Muscle of arm (tissue), 14 donors: ENCODE data around the gene KERA. TPM values are rescaled to one million over a fixed set of nuclear protein-coding genes. Genes with fewer than 3 reads are reported as not detected.
"Not testable (repeated sequence)": the region's sequence is repeated elsewhere in the genome, so short reads cannot be mapped to it uniquely, and the experiment has no call there.

Experiments used
- DNase-seq: peaks from one replicate; pipeline ENCODE4 v3.0.0-alpha.2; 2013
- long read RNA-seq, 11 donors: transcript quantifications; one replicate each; lab custom pipeline, GENCODE V29; 2026
- polyA plus RNA-seq, 12 donors: library from polyadenylated mRNA; unstranded; fragments of 120-200 nt; gene quantifications; one replicate each; pipeline ENCODE4 v1.2.1, GENCODE V29; 2013; ENCODE audit not compliant: insufficient read length in 12 of 12

The KERA gene, protein sequence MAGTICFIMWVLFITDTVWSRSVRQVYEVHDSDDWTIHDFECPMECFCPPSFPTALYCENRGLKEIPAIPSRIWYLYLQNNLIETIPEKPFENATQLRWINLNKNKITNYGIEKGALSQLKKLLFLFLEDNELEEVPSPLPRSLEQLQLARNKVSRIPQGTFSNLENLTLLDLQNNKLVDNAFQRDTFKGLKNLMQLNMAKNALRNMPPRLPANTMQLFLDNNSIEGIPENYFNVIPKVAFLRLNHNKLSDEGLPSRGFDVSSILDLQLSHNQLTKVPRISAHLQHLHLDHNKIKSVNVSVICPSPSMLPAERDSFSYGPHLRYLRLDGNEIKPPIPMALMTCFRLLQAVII
- 100 to 1,000 TPM in 3 of 12 donors, 10 to 100 TPM in 8, not detected in 1; 21.4 to 182 (median 60.8) TPM for polyA plus RNA-seq
- long read RNA-seq, donor 1: 0 reads
- long read RNA-seq, donor 2, transcript KERA-201 (3 exons, 2,162 nt): major isoform, 33 of 50 reads
- long read RNA-seq, donor 2, partial matches to known transcripts: 17 of 50 reads
- long read RNA-seq, donor 2, other reads (novel, unspliced or antisense): 0 of 50 reads
- long read RNA-seq, donor 3, transcript KERA-201 (3 exons, 2,162 nt): major isoform, 6 of 6 reads
- long read RNA-seq, donor 3, partial matches to known transcripts: 0 of 6 reads
- long read RNA-seq, donor 3, other reads (novel, unspliced or antisense): 0 of 6 reads
- long read RNA-seq, donor 4, transcript KERA-201 (3 exons, 2,162 nt): major isoform, 5 of 5 reads
- long read RNA-seq, donor 4, partial matches to known transcripts: 0 of 5 reads
- long read RNA-seq, donor 4, other reads (novel, unspliced or antisense): 0 of 5 reads
- long read RNA-seq, donor 5: 0 reads
- long read RNA-seq, donor 6, transcript KERA-201 (3 exons, 2,162 nt): major isoform, 6 of 6 reads
- long read RNA-seq, donor 6, partial matches to known transcripts: 0 of 6 reads
- long read RNA-seq, donor 6, other reads (novel, unspliced or antisense): 0 of 6 reads
- long read RNA-seq, donor 7, transcript KERA-201 (3 exons, 2,162 nt): major isoform, 15 of 22 reads
- long read RNA-seq, donor 7, partial matches to known transcripts: 7 of 22 reads
- long read RNA-seq, donor 7, other reads (novel, unspliced or antisense): 0 of 22 reads
- long read RNA-seq, donor 8, transcript KERA-201 (3 exons, 2,162 nt): major isoform, 14 of 22 reads
- long read RNA-seq, donor 8, partial matches to known transcripts: 8 of 22 reads
- long read RNA-seq, donor 8, other reads (novel, unspliced or antisense): 0 of 22 reads
- long read RNA-seq, donor 9, transcript KERA-201 (3 exons, 2,162 nt): major isoform, 29 of 115 reads
- long read RNA-seq, donor 9, partial matches to known transcripts: 86 of 115 reads
- long read RNA-seq, donor 9, other reads (novel, unspliced or antisense): 0 of 115 reads
- long read RNA-seq, donor 10, transcript KERA-201 (3 exons, 2,162 nt): major isoform, 13 of 13 reads
- long read RNA-seq, donor 10, partial matches to known transcripts: 0 of 13 reads
- long read RNA-seq, donor 10, other reads (novel, unspliced or antisense): 0 of 13 reads
- long read RNA-seq, donor 11, transcript KERA-201 (3 exons, 2,162 nt): major isoform, 26 of 44 reads
- long read RNA-seq, donor 11, partial matches to known transcripts: 18 of 44 reads
- long read RNA-seq, donor 11, other reads (novel, unspliced or antisense): 0 of 44 reads

DNA sequence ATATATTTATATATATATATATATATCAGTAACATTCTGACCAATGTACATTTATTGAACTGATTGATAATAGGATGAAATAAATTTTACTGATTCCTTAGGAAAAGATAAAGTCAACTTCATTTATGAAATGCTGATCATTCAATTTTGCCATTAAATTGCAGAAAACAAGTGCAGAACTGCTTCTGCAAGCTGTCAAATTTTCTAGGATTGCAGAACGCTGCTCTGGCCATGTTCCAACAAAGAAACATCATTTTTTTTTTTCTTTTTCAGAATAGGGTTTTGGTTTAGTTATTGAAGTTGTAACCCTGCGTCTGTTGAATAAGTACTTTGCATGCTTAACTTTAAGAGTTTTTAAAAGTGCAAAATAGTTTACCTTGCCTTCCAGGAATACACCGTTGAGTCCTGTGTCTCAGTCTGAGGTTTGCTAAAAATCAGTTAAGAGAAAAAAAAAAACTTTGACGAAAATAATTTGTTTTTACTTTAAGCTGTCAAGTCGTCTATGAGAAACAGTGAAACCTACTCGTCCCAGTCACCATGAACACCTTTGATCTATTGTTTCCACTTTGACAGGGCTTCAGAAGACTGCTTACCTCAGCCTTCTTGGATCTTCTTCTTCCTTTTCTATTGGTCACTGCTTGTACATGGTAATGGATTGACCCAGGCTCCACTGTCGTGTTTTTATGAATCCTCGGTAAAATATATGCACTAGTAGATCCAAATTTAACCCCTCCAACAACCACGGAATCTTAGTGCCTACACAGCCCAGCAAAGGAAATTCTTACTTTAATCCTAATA lies at the start of gene KERA:
TSS of gene KERA (minus strand) at position 657 of the 798 bp plus-strand sequence. CDS start 1,743 bp downstream, outside the sequence.
- no peak for DNase-seq

DNA sequence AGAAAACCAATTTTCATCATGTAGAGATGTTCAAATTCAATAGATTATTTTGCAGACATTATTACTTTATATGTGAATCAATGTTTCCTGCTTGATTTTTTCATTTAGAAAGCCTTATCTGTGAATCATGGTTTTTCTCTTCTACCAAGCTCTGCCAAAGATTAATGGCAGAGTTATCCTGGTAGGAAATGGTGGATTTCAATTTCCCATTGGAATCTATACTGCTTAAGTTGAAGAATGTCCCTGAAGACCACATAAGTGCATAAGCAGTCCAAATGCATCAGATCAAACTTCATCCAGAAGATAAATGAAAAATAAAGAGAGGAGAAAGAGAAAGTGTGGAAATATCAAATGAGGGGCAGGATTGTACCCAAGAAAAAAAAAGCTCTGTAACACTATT lies 48.5 kb upstream of the KERA start:
- DNase-seq: no peak

DNA sequence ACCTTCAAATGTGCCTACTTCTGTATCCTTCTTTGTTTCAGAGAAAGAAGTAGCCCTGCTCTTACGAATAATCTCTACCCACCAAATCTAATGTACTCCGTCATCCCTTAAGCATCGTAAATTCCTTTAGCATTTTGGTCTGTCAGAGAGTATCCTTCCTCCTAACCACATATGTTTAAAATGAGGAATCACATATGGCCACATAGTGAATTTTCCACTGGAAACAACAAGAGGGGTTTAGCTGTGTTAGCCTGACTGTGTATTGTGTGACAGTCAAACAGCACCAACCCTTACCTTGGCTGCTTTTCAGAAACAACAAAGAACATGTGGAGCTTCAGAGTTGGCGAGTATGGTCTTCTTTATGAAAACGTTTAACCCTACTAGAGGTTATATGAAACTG lies 48.0 kb upstream of the KERA start:
- no peak for DNase-seq

DNA sequence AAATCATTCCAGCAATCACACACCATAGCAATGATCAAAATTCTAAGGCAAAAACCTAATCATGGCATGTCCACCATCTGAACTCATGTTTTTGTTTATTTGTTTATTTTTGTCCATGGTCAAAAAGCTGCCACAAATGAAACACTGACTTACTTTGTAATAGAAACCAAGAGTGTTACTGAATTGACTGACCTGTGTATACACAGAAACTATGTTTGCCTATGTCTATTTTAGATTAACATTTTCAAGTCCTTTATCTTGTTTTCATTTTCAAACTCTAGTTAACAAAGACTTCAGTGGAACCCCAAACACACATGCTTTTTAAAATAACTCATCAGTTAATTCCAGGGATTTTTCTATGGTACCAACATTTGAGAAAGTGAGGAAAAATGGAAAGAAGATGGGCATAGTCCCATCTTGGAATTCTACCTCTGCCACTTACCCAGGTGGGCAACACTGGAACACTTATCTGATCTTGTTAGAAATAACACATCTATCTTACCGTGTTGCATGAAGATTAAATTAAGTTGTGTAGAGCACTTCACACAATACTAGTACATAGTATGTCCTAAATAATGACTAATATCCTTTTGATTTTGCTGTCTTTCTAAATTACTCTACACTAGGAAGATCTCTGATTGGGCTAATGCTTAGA lies 47.1 kb upstream of the KERA start:
- DNase-seq: no peak

DNA sequence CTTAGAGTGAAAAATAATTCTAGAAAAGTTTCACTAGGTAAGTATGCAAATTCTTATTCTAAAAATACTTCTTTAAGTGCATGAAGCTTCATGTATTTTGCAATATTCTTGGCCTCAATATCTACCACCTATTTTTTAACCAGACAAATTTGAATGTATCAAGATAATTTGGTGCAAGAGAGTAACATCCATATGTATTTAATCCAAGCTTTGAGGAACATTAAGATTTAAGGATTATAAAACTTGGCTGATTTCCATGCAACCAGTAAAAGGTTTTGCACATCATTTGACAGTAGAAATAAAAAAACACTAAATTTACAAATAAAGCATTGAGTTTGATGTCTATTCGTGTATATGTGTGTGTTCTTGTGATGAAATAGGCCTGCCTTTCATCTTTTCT lies 45.8 kb upstream of the KERA start:
- no peak for DNase-seq

DNA sequence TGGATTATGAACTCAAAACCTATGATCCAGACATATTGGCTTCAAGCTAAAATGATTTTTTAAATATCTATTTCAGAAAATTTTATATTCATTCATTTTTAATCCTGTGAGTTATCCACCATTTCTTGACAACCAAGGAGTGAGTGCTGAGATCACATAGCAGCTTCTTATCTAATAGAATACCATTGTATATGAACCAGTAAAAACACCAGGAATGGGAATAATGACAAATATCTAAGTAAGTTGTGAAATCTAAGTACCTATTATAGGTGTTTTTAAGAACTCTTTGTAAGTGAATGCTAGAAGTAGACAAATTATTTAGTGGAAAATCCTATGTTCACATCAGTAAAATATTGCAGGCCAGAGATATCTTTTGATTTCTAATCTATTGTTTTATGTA lies 45.3 kb upstream of the KERA start:
- DNase-seq: no peak

DNA sequence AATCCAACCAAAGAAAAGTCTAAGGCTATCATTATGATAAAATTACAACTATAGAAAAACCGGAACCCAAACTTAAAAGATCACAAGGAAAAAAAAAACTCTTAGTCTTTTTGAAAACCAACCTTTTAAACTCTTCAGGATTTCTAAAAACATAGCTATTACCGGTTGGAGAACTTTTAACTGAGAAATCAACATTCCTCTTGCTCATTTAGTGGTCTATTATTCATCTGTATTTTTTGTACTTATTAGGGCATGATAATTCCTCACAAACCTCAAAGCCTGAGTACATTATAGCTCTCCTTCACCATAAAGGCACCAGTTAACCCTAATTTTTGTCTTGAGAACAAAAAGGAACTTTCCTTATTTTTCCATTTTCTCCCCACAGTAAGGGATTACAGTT lies 43.1 kb upstream of the KERA start:
- DNase-seq: no peak

DNA sequence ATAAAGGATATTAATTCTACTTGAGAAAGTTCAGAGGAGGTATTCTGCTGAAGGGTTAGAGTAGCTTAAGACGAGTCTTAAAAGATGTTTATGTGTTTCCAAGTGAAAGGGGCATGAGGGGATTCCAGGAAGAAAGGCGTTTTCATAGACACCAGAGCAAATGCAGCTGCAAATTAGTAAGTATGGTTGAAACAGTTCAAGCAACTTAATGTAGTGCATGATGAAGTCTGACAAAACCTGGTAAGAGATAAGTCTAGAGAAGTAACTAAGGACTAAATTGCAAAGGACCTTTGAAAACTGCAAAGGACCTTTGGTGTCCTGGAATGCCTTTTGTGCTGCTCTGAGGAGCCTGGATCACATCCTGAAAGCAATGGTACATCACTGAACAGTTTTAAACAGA lies 42.0 kb upstream of the KERA start:
- no peak for DNase-seq

DNA sequence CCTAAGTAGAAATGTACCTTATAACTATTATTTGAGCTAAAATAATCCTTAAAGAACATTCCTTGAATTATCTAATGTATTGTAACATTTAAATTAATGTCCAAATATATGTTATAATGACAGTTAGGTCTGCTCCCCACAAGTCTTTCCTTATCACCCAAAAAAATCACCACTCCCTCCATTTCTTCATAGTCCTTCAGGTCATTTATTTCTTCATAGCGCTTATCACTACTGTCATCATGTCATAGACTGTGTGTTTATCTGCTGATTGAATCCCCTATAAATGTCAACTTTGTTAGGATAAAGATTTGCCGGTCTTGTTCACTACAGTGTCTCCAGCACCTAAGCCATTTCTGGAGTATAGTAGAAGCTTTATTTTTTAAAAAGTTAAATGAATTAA lies 41.5 kb upstream of the KERA start:
- DNase-seq: no peak

DNA sequence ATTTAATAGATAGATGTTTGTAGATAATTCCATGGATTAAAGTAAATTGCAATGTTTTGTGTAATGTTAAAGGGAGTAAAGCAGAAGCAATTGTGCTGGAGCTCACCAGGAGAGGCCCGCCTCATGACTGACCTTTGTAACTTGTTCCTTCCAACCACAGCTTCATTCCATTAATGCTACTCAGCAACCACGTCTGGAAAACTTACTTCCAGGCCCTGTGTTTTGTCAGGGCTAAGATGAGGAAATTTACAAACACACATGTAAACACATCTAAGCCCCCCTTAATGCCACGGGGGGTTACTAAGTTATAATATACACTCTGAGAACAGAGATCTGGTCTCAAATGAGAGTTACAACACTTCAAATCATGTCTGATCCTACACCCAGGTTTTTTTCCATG lies 41.1 kb upstream of the KERA start:
- no peak for DNase-seq

DNA sequence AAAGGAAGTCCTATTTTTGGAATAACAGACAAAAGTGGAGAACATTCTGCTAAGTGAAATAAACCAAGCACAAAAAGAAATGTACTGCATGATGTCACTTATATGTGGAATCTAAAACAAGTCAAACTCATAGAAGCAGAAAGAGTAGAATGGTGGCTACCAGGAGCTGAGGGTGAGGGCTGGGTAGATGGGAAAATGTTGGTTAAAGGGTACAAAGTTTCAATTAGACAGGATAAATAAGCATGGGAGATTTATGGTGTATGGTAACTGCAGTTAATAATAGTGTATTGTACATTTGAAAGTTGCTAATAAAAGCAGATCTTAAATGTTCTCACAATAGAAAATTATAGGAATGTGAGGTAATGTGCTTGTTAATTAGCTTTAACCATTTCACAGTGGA lies 40.6 kb upstream of the KERA start:
- no peak for DNase-seq

DNA sequence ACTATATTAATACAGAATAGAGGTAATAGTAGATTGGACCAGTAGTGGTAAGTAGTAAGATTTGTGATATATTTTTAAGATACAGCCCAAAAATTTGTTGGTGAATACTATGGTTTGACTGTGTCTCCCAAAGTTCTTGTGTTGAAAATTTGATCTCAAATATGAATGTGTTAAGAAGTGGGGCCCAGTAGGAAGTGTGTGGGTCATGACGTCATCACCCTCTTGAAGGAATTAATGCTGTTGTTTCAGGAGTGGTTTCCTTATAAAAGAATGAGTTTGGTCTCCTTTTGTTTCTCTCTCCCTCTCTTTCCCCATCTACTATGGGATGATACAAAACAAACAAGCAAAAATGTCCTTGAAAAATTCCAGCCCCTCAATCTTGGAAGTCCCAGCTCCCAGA lies 37.1 kb upstream of the KERA start:
- DNase-seq: no peak

DNA sequence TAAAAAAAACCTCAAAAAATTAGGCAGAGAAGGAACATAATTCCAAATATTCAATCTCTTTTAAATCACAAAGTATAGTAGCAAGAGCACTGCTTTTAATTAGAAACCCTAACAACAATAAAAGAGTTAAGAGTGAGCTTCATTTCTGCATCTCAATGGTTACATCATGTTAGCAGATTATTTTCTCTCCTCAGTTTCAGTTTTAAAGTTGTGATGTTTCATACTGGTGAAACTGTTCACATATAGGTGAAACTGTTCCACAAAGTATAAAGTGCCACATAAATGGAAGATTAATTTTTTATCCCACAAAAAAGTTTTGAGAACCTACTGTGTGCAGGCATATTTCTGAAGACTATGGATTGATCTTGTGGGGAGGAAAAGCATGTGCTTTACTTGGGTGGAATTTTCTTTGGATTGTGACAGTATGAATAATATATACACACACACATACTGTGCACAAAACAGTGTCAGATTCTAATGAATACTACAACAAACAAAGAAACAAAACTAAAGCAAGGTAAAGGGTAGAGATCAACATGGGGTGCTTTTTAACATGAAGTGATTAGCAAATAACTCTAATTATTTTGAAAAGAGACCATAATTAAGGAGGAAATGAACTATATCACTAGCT lies 36.3 kb upstream of the KERA start:
- no peak for DNase-seq

DNA sequence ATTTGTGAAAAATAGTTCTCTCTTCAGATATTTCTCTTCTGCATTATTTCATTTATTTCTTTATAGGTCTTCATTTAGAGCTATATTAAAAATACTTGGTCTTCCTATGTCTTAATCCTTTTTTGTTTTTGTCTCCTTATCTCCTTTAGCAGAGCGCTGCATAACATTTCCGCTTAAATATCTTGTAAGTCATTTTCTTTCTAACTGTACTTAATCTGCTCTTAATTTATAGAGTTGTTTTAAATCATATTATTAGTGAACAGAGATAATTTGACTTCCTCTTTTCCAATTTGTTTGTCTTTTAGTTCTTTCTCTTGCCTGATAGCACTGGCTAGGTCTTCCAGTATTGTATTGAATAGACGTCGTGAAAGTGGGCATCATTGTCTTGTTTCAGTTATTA lies 35.5 kb upstream of the KERA start:
- no peak for DNase-seq

DNA sequence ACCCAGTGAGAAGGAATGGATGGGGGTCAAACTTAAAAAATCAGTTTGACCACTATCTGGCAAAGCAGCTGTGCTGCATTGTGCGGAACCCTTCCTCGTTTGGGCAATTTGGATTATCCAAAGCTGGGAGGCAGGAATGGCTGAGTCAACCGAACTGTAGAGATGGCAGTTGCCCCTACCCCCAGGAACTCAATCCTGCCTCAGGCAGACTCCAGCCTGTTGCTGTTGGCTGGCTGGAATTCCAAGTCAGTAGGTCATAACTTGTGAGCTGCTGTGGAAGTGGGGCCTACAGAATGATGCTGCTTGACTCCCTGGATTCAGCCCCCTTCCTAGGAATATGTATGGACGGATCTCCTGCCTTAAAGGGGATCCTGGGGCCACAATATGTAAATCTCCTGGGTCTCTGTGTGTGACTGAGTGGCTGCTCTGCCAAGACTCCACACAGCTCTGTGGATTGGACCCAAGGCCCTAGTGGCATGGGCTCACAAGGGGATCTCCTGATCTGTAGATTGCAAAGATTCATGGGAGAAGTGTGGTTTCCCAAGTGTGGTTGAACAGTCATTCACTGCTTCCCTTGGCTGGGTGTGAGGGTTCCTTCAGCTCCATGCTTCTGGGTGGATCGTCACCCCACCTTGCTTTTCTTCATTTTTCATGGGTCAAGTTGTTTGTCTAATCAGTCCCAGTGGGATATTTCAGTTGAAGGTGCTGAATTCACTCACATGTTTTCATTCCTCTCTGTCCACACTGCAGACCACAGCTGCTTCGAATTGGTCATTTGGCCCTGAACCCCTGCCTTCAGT lies 34.3 kb upstream of the KERA start:
- DNase-seq: no peak

DNA sequence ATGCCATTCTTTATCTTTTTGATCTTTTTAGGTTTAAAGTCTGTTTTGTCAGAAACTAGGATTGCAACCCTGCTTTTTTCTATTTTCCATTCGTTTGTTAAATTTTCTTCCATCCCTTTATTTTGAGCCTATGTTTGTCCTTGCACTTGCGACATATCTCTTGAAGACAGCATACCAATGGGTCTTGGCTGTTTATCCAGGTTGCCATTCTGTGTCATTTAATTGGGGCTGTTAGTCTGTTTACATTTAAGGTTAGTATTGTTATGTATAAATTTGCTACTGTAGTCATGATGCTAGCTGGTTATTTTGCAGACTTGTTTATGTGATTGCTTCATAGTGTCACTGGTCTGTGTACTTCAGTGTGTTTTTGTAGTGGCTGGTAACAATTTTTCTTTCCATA lies 32.1 kb upstream of the KERA start:
- not testable (repeated sequence) for DNase-seq

DNA sequence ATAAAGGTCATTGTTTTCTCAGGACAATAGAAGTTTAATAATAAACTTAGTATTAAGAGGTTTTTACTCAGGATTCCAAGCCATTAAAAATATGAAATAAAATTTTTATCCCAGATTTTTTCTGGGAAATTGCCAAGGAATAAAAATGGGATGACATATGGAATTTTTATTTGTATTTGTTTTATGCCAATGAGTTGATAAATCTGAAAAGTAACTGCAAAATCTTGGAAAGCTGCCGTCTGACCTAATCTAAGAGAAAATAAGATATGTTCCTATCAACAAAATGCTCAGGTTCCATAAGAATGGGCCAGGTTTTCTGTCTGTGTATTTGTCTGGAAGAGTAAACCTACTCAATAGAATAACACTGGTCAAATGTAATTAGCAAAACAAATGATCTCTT lies 22.2 kb upstream of the KERA start:
- DNase-seq: no peak

DNA sequence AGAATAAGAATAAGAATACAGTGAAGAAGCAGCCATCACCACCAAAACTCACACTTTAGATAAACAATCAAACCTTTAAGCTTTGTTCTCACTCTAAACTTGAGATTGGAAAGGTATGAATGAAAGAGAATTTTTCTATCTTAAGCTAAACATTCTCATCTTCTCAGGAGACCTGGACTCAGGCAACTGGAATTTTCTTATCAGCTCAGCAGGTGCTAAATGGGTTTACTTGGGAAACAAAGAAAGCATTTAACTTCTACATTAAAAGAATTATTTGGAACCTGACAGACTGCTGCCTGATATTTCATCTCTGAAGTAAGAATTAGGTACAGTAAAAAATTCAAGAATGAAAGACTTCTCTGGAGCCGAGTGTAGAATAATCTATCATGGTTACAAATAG lies 20.7 kb upstream of the KERA start:
- no peak for DNase-seq
